Breast epithelium (tissue), 3 donors: ENCODE results near the gene LAMB3.

Source experiments
- CTCF ChIP-seq, 3 donors: fragments of 450-650 bp; IDR thresholded peaks; one replicate each; pipeline ENCODE4 v1.5.1; 2016 to 2017; ENCODE audit warnings: antibody characterized with exemption in 3 of 3, mild to moderate bottlenecking in 3 of 3, moderate library complexity in 3 of 3
- POLR2AphosphoS5 ChIP-seq, 3 donors: sonication (generic); formaldehyde crosslinking; IDR thresholded peaks; one replicate each; pipeline ENCODE4 v1.6.1; 2017; ENCODE audit warnings: antibody characterized with exemption in 3 of 3

- no peak for TF ChIP-seq CTCF (IDR thresholded peaks at IDR 0.05)
- TF ChIP-seq POLR2AphosphoS5 (IDR thresholded peaks at IDR 0.05): no peak
These were observed 5.1 kb upstream of the LAMB3 start for GRCh38 chr1:209657140-209657879.
